ENCODE results near the gene ALDH3B2.
"Not testable (repeated sequence)": the region's sequence is repeated elsewhere in the genome, so short reads cannot be mapped to it uniquely, and the experiment has no call there.

ALDH3B2 gene

GRCh38 chr11:67641338-67642172, 32.9 kb downstream of the ALDH3B2 start:
- no peak for DNase-seq

GRCh38 chr11:67640758-67641337, 33.6 kb downstream of the ALDH3B2 start:
- DNase-seq, result no peak

GRCh38 chr11:67640021-67640757, 34.2 kb downstream of the ALDH3B2 start:
- DNase-seq, result peak; percentile 64

DNA sequence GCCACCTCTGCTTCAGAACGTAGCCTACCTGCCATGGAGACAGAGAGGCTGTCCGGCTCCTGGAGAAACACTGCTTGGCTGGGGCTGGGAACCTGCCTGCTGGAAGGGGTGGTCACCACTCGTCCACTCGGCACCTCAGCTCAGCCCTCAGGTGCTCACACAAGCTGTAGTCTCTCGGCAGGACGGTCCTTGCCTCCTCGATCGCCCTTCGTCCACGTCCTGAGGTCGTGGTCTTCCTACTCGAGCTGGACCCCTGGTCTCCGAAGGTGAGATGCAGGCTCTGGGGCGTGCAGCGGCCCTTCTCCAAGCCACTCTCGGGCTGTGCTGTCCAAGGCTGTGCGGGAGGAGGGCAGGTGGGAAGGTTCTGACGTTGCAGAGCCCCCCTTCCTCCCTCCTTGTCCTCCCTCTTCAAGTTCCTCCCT, 35.0 kb downstream of the ALDH3B2 start, which contains the start of gene TBX10:
TSS of gene TBX10 (minus strand) at position 326 of the 422 bp plus-strand sequence. CDS start at position 35, 291 bp downstream.
- no peak for DNase-seq

GRCh38 chr11:67638535-67639437, 35.6 kb downstream of the ALDH3B2 start:
- DNase-seq, result no peak

GRCh38 chr11:67637441-67637840, 37.0 kb downstream of the ALDH3B2 start:
- DNase-seq, result not testable (repeated sequence)

DNA sequence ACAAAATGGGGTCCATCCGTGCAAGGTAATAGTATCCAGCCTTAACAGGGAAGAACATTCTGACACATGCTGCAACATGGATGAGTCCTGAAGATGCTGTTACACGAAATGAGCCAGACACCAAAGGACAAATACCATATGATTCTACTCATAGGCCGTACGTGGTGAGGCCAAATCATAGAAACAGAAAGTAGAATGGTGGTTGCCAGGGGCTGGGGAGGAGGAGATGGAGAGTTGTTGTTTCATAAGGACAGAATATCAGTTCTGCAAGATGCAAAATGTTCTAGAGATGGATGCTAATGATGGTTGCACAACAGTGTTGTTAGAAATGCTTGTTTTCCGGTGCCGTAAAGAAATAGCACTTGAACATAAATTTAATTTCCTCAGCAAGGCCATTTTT, 37.5 kb downstream of the ALDH3B2 start:
- no peak for DNase-seq

- peak; percentile 14 for DNase-seq
Measured at GRCh38 chr11:67635231-67635521, 39.2 kb downstream of the ALDH3B2 start.

GRCh38 chr11:67634366-67635230, 39.8 kb downstream of the ALDH3B2 start:
- DNase-seq, result peak; percentile 22

GRCh38 chr11:67633758-67634365, 40.6 kb downstream of the ALDH3B2 start:
- peak; percentile 28 for DNase-seq

GRCh38 chr11:67632982-67633755, 41.3 kb downstream of the ALDH3B2 start:
- DNase-seq, result peak; percentile 26

- peak; percentile 29 for DNase-seq
Measured at GRCh38 chr11:67632175-67632981, 42.0 kb downstream of the ALDH3B2 start.

DNA sequence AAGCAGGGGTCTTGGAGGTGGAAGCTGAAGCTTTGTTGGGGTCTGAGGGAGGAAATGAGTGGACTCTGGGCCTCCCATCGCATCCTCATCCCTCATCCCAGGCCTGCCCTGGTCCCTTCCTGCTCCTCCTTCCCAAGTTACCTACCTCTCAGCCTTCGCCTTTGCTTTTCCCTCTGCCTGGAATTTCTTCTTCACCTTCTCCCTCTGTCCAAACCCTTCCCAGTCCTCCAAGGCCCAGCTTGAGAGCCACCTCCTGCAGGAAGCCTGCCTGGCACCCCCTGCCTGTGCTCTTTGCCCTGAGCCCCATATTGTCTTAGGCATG, 42.6 kb downstream of the ALDH3B2 start:
- no peak for DNase-seq

DNA sequence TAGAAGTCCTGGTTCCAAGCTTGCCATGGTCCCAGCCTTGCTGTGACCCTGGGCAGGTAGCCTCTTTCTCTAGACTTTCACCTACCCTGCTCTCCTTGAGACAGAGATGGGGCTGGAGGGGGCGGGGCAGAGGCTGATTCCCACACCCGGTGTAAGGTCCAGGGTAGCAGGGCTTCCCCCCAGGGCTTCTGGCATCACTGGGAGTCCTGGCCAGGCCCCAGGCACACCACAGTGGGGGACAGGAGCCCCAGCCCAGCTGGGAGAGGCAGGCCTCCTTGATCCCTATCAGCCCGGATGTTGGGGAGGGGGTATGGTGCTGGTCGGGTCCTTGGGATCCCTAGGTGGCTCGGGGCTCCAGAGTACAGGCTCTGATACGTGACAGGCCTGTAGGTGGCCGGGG, 43.0 kb downstream of the ALDH3B2 start:
- DNase-seq, result peak; percentile 32

- DNase-seq, result no peak
Measured at GRCh38 chr11:67630943-67631331, 43.5 kb downstream of the ALDH3B2 start.

- DNase-seq, result peak; percentile 100
Measured at GRCh38 chr11:67630228-67630942, 44.0 kb downstream of the ALDH3B2 start.

- DNase-seq, result peak; percentile 85
Measured at GRCh38 chr11:67629386-67630227, 44.8 kb downstream of the ALDH3B2 start, which contains the start of gene NUDT8. Gene NUDT8, minus strand, starts transcription at chr11:67629937. Its CDS starts 26 bp downstream, at chr11:67629911.
